PFSK-1 (cell line): ENCODE data around the gene PDE2A.

ENCODE experiments used
- FOXP2 ChIP-seq: optimal IDR thresholded peaks from 2 replicates; pipeline ENCODE3; 2011; ENCODE audit warnings: borderline replicate concordance, control low read depth, inconsistent platforms; ENCODE audit not compliant: insufficient read depth; ENCODE audit errors: extremely low read length, extremely low read depth
- POLR2AphosphoS5 ChIP-seq: IDR thresholded peaks from 2 replicates; pipeline ENCODE4 v1.6.1; 2012; ENCODE audit warnings: low read depth, mild to moderate bottlenecking, control low read depth, low read length, moderate library complexity
- REST ChIP-seq, 2 experiments: IDR thresholded peaks; 2 replicates each; pipeline versions ENCODE4 v1.6.1 to v1.8.0; 2011 to 2012; ENCODE audit warnings: low read depth in 2 of 2, low read length in 2 of 2, control low read depth in 1 of 2, inconsistent platforms in 1 of 2, mild to moderate bottlenecking in 1 of 2, moderate library complexity in 1 of 2; ENCODE audit not compliant: insufficient read depth in 1 of 2
- SIN3A ChIP-seq: IDR thresholded peaks from 2 replicates; pipeline ENCODE4 v1.6.1; 2012; ENCODE audit warnings: mild to moderate bottlenecking, low read length, moderate library complexity, borderline replicate concordance; ENCODE audit not compliant: insufficient read depth
- TAF1 ChIP-seq: IDR thresholded peaks from 2 replicates; pipeline ENCODE4 v1.6.1; 2012; ENCODE audit warnings: low read length, control low read depth, borderline replicate concordance; ENCODE audit not compliant: insufficient read depth

PDE2A gene

GRCh38 chr11:72578051-72578450 lies 96.2 kb downstream of the PDE2A start:
- no peak for TF ChIP-seq FOXP2
- TF ChIP-seq POLR2AphosphoS5, result no peak
- no peak for TF ChIP-seq REST (IDR thresholded peaks at IDR 0.05; ENCODE audit: insufficient read depth in 1 of 2, low read depth in 2 of 2, low read length in 2 of 2)
- no peak for TF ChIP-seq TAF1
- no peak for TF ChIP-seq SIN3A

GRCh38 chr11:72577271-72577721 lies 96.9 kb downstream of the PDE2A start:
- no peak for TF ChIP-seq FOXP2

- no peak for TF ChIP-seq FOXP2
- TF ChIP-seq POLR2AphosphoS5, result no peak
Measured at GRCh38 chr11:72576661-72577060, 97.6 kb downstream of the PDE2A start.

- TF ChIP-seq SIN3A (no peak), REST (IDR thresholded peaks at IDR 0.05; ENCODE audit: insufficient read depth in 1 of 2, low read depth in 2 of 2, low read length in 2 of 2) (no peak), TAF1 (no peak), POLR2AphosphoS5 (no peak), FOXP2 (no peak)
Measured at GRCh38 chr11:72576243-72576595, 98.0 kb downstream of the PDE2A start.

GRCh38 chr11:72575533-72576242 lies 98.5 kb downstream of the PDE2A start:
- TF ChIP-seq REST (IDR thresholded peaks at IDR 0.05; ENCODE audit: insufficient read depth in 1 of 2, low read depth in 2 of 2, low read length in 2 of 2) (no peak), SIN3A (no peak)

GRCh38 chr11:72574548-72575460 lies 99.4 kb downstream of the PDE2A start:
- TF ChIP-seq REST (IDR thresholded peaks at IDR 0.05; ENCODE audit: insufficient read depth in 1 of 2, low read depth in 2 of 2, low read length in 2 of 2), result no peak
- TF ChIP-seq FOXP2, result no peak
- no peak for TF ChIP-seq TAF1
- no peak for TF ChIP-seq POLR2AphosphoS5
- no peak for TF ChIP-seq SIN3A
